ENCODE data around the gene ANGPTL3. TPM values are rescaled to one million over a fixed set of nuclear protein-coding genes. Genes with fewer than 3 reads are reported as not detected.

Gene ANGPTL3
- total RNA-seq, 2 experiments from 2014 or later = not detected

DNA sequence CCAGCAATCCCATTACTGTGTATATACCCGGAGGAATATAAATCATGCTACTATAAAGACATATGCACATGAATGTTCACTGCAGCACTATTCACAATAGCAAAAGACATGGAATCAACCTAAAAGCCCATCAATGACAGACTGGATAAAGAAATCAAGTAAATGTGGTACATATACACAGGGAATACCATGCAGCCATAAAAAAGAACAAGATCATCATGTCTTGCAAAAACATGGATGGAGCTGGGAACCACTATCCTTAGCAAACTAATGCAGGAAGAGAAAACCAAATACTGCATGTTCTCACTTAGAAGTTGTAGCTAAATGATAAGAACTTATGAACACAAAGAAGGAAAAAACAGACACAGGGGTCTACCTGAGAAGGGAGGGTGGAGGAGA lies 6.4 kb upstream of the ANGPTL3 start:
- ATAC-seq = no peak
- H3K36me3 Mint-ChIP-seq (ENCODE audit: low read depth) = no peaks in the 10 kb centered on the region
- H3K4me3 Mint-ChIP-seq = no peak overlapping the region
- DNase-seq = no peak
- intact Hi-C loops (cut with micrococcal nuclease) = no loop called here
- no peaks in the 10 kb centered on the region for H3K4me1 Mint-ChIP-seq (ENCODE audit: low read depth)
- H3K9me3 Mint-ChIP-seq = no peaks in the 10 kb centered on the region
- H3K27me3 Mint-ChIP-seq = no peaks in the 10 kb centered on the region
- H3K27ac Mint-ChIP-seq = no peak overlapping the region
- ChIA-PET POLR2A (no interaction called here), CTCF (no interaction called here)
- TF ChIP-seq, protein P1, sequence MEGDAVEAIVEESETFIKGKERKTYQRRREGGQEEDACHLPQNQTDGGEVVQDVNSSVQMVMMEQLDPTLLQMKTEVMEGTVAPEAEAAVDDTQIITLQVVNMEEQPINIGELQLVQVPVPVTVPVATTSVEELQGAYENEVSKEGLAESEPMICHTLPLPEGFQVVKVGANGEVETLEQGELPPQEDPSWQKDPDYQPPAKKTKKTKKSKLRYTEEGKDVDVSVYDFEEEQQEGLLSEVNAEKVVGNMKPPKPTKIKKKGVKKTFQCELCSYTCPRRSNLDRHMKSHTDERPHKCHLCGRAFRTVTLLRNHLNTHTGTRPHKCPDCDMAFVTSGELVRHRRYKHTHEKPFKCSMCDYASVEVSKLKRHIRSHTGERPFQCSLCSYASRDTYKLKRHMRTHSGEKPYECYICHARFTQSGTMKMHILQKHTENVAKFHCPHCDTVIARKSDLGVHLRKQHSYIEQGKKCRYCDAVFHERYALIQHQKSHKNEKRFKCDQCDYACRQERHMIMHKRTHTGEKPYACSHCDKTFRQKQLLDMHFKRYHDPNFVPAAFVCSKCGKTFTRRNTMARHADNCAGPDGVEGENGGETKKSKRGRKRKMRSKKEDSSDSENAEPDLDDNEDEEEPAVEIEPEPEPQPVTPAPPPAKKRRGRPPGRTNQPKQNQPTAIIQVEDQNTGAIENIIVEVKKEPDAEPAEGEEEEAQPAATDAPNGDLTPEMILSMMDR (IDR thresholded peaks at IDR 0.05) = no peak

DNA sequence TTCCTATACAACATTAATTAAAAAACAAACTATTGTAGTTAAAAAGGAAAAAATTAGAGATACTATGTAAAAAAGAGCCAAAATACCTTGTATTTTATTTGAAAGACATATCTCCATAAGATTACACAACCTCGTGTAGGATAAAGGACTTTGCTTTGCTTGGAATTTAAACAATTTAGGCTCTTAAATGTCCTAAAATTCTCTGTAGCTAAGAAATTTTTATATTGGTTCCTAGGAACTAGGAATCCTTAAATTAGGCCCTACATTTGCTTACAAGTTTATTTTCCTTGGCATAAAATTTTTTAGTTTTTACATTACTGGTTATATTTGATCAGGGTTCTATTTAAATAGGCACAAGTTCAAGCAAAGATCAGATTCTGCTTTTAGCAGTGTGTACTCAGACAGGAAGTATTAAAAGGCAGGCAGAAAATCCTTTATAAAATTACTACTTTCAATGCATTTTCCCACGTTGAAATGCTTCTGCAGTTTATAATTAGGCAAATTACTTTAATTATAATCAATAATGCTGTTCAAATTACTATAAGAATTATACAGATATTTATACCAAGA lies 3.4 kb upstream of the ANGPTL3 start:
- H3K4me3 Mint-ChIP-seq = no peak overlapping the region
- TF ChIP-seq, protein P1 (IDR thresholded peaks at IDR 0.05) = no peak
- no peak for DNase-seq
- no peaks in the 10 kb centered on the region for H3K4me1 Mint-ChIP-seq (ENCODE audit: low read depth)
- POLR2A ChIA-PET = interaction anchor here (0.6 kb wide), 1 partner anchor 149 kb away, joined by 4 read pairs; no protein-coding TSS in a partner anchor
- no peaks in the 10 kb centered on the region for H3K9me3 Mint-ChIP-seq
- H3K27ac Mint-ChIP-seq = no peak overlapping the region
- CTCF ChIA-PET = no interaction called here
- ATAC-seq = no peak
- no peaks in the 10 kb centered on the region for H3K36me3 Mint-ChIP-seq (ENCODE audit: low read depth)
- H3K27me3 Mint-ChIP-seq = no peaks in the 10 kb centered on the region
- intact Hi-C loops (cut with micrococcal nuclease) = no loop called here

DNA sequence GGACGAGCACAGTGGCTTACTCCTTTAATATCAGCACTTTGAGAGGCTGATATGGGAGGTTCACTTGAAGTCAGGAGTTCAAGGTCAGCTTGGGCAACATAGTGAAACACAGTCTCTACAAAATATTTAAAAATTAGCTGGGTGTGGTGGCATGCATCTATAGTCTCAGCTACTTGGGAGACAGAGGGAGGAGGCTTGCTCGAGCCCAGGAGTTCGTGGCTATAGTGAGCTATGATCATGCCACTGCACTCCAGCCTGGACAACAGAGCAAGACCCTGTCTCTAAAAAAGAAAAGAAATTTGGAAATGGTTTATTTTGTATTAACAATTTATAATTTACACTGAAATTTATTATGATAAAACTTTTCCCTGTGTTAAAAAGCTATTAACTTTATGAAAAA lies 1.7 kb upstream of the ANGPTL3 start:
- ChIA-PET POLR2A (no interaction called here), CTCF (no interaction called here)
- H3K27ac Mint-ChIP-seq = no peak overlapping the region
- H3K36me3 Mint-ChIP-seq (ENCODE audit: low read depth) = no peaks in the 10 kb centered on the region
- ATAC-seq (no peak), DNase-seq (no peak)
- no peaks in the 10 kb centered on the region for H3K4me1 Mint-ChIP-seq (ENCODE audit: low read depth)
- H3K27me3 Mint-ChIP-seq = no peaks in the 10 kb centered on the region
- intact Hi-C loops (cut with micrococcal nuclease) = no loop called here
- no peak overlapping the region for H3K4me3 Mint-ChIP-seq
- TF ChIP-seq, protein P1 (IDR thresholded peaks at IDR 0.05) = no peak
- no peaks in the 10 kb centered on the region for H3K9me3 Mint-ChIP-seq

DNA sequence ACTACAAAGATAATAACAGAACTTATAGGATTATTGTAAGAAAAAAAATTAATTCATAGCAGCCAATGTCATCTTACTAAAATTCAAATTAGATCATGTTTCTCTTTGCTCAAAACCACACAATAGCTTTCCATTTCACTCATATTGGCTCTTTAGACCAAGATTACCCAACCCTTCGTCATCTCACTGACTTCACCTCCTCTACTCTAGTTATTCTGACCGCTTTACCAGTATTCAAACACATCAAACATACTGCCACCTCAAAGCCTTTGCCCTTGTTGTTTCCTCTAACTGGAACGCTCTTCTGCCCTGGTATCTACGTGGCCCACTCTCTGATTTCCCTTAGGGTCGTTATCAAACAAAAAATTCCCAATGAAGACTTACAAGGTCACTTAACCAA lies 1.7 kb downstream of the ANGPTL3 start:
- intact Hi-C loops (cut with micrococcal nuclease) = no loop called here
- DNase-seq (no peak), ATAC-seq (no peak)
- H3K4me1 Mint-ChIP-seq (ENCODE audit: low read depth) = no peaks in the 10 kb centered on the region
- ChIA-PET CTCF (no interaction called here), POLR2A (no interaction called here)
- no peak overlapping the region for H3K4me3 Mint-ChIP-seq
- H3K27ac Mint-ChIP-seq = no peak overlapping the region
- no peaks in the 10 kb centered on the region for H3K36me3 Mint-ChIP-seq (ENCODE audit: low read depth)
- TF ChIP-seq, protein P1 (IDR thresholded peaks at IDR 0.05) = no peak
- H3K27me3 Mint-ChIP-seq = no peaks in the 10 kb centered on the region
- no peaks in the 10 kb centered on the region for H3K9me3 Mint-ChIP-seq

DNA sequence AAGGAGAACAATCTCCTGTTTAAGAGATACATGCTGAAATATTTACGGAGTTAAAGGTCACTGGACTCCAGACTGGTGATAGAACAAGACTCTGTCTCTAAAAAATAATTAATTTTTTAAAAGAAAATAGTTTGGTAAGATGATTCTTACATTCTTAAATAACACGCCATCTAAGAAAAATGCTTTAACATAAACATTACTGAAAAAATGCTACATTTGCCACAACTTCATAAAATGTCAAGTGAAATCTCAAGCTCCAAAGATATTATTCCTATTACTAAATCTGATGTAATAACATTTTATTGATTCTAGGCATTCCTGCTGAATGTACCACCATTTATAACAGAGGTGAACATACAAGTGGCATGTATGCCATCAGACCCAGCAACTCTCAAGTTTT lies 4.1 kb downstream of the ANGPTL3 start:
- Mint-ChIP-seq H3K9me3 (no peaks in the 10 kb centered on the region), H3K27ac (no peak overlapping the region), H3K4me1 (ENCODE audit: low read depth) (no peaks in the 10 kb centered on the region), H3K27me3 (no peaks in the 10 kb centered on the region), H3K4me3 (no peak overlapping the region), H3K36me3 (ENCODE audit: low read depth) (no peaks in the 10 kb centered on the region)
- TF ChIP-seq, protein P1 (IDR thresholded peaks at IDR 0.05) = no peak
- intact Hi-C loops (cut with micrococcal nuclease) = no loop called here
- POLR2A ChIA-PET = no interaction called here
- no peak for ATAC-seq
- no peak for DNase-seq
- CTCF ChIA-PET = no interaction called here

Data from activated CD8-positive, alpha-beta T cell treated with anti-CD3 and anti-CD28 coated beads for 36 hours (primary cell).